HuH-7 (cell line): Measurements from ENCODE around the gene CSNK2A2.

ENCODE experiments used
- DNase-seq: peaks from one replicate; pipeline ENCODE4 v3.0.0; 2011; ENCODE audit warnings: low spot score

CSNK2A2 gene

GRCh38 chr16:58110571-58111301 lies 87.2 kb downstream of the CSNK2A2 start:
- no peak for DNase-seq

DNA sequence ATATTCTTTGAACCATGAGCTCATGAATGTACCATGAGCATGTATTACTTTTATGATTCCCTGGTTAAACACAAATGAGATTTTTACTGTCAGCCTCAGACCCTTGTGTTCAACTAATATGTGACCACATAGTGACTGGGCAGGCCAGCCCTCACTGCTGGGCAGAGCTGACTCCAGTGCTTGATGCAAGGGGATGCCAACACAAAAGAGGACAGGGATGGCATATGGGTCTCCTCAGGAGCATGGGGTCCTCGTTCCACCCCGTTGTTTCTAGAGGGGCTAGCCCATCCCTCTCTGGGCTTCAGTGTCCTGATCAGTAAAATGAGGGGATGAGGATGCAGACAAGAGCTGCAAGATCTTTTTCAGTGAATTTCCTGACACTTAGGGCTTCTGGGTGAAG lies 88.0 kb downstream of the CSNK2A2 start:
- DNase-seq: no peak

DNA sequence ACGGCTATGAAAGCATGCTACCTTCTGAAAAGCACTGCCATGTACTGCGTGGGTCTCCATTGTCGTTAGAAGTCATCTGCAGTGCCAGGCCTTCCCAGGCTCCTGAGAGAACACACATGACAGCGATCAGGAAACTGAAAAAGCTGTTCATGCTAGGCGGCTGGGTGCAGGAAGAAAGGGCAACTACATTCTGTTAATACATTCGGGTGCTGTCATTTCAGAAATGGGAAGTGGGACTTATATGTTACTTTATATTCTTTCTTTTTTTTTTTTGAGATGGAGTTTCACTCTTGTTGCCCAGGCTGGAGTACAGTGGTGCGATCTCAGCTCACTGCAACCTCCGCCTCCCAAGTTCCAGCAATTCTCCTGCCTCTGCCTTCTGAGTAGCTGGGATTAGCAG lies 88.6 kb downstream of the CSNK2A2 start:
- no peak for DNase-seq
